Effector CD8-positive, alpha-beta T cell (primary cell): Measurements from ENCODE around the gene POLQ.
"Not testable (repeated sequence)": the region's sequence is repeated elsewhere in the genome, so short reads cannot be mapped to it uniquely, and the experiment has no call there.

Experiments used
- DNase-seq: peaks from one replicate; lab custom pipeline; 2025; lab: John Stamatoyannopoulos, UW

POLQ gene

GRCh38 chr3:121514496-121514895 lies 31.3 kb downstream of the POLQ start:
- no peak for DNase-seq

DNA sequence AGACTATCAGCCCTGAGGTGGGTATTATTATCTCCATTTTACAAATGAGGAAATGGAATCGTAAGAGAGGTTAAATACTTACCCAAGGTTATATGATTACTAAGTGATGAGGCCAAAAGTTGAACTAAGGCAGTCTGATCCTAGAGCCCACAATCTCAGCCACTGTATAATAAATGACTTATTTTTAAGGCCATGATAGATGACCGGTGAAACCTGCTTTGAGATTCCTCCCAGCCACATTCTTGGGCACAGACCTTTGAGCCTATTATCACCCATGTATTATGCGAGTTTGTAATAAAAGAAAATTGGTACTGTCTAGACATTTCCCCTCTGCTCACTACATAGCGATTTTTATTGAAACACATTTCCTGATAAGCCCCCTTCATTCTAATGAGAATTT lies 37.4 kb downstream of the POLQ start:
- no peak for DNase-seq

GRCh38 chr3:121505256-121505655 lies 40.5 kb downstream of the POLQ start:
- no peak for DNase-seq

DNA sequence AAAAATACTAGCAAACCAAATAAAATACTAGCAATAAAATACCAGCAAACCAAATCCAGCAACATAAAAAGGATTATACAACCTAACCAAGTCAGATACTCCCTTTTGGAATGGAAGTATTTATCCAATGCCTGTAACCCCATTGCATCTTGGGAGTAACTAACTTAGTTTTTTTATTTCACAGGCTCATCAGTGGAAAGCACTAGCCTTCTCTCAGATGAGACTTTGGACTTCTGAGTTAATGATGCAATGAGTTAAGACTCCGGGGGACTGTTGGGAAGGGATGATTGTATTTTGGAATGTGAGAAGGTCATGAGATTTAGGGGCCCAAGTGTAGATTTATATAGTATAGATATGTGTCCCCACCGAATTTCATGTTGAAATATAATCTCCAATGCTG lies 41.2 kb downstream of the POLQ start:
- no peak for DNase-seq

- DNase-seq, result no peak
Measured at GRCh38 chr3:121496786-121497185, 49.0 kb downstream of the POLQ start.

GRCh38 chr3:121493431-121493830 lies 52.4 kb downstream of the POLQ start:
- DNase-seq, result no peak

DNA sequence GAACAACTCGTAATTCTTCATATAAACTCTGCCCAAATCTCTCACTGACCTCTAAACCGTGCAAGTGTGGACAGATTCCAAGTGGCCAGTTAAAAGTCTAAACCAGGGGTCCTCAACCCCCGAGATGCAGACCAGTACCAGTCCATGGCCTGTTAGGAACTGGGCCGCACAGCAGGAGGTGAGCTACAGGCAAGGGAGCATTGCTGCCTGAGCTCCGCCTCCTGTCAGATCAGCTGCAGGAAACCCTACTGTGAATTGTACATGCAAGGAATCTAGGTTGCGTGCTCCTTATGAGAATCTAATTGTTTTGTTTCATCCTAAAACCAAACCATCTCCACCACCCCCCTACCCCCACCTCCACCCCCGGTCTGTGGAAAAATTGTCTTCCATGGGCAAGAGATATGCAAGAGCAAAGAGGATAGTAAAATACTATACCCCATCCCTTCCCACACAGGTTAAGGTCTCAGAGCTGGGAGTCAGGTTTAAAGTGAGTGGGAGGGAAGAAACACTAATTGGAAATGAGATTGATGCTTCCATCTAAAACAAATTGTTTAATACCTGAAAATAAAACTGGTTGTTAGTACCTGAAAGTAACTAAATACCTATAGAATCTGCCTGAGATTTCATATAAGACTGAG lies 54.0 kb downstream of the POLQ start:
- no peak for DNase-seq

GRCh38 chr3:121490161-121490560 lies 55.6 kb downstream of the POLQ start:
- no peak for DNase-seq

DNA sequence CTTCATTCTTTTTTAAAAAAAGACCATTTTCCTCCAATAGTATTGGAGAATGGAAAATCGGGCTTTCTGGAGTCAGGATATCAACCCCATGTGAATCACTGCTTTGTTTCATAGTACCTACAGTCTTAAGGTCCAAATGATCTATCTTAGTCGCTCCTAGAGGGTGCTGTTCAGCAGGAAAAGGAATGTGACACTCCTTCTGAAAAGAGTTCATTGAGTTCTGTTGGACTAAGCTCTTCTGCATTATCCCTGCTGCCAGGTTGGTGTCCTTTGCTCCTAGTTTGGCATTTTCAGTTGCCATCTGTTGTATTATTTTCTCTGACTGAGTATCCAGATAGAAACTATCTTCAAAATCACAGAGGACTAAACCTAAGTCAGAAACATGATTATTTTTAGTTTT lies 57.2 kb downstream of the POLQ start:
- no peak for DNase-seq

DNA sequence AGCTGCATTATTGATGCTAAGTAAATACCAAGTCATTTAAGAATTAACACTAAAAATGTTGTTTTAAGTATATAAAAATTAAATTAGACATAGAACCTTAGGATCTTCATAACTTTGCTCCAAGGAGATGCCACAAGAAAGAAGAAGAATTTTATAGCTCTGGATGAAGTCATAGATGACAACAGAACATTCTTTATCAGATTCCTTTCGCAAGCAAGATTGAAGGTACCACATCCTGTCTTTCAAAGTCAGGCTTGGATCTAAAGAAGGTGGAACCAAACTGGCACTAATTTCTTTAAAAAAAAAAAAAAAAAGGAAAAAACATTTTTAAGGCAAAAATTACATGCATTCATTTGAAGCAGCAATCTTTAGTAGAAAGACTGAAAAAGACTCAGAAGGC lies 62.5 kb downstream of the POLQ start:
- DNase-seq, result no peak

DNA sequence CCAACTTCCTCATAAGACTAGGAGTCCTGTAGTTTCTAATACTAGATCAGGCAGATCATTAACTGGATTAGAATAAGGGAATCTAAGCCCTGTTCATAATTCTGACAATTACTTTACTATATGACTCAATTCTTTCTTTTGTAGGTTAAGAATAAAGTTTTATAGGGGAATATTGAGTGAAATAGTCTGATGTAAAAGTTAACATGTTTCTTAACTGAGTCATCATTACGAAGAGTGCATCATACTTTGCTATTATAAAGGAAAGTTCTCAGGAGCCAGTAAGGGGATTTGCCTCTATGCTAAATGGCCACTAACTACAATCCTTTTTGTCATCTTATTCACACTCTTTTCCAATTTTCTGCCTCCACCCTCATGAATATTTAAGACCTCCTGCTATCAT lies 63.1 kb downstream of the POLQ start:
- DNase-seq, result no peak

DNA sequence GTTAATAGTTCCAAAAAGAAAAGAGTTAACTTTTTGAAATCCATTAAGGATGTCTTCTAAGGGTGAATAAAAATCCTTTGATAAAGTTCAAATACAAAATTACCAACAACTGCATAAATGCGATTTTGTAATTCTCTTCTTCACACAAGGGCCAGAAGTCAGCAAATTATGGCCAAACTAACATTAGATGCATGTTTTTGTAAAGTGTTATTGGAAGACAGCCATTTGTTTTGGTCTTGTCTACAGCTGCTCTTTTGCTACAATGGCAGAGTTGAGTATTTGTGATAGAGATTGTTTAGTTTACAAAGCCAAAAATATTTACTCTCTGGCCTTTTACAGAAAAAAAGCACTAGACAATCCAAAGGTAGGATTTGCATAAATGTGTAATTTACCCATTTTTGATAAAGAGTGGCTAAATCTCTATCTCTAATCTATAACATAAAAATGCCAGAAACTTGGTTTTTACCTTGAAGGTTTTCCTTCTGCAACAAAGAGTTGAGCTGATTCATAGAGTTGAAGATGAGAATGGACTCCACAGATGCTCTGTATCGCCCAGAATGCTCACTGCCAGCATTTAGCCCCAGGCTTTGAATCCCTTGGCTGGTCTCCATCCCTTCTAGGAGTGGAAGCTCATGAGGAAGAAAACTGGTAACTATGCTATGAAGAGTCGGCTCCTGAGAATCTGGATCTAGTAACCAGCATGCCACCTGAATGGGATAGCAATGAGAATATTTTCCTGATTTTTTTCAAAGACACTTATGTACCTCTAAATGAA lies 64.5 kb downstream of the POLQ start:
- DNase-seq, result no peak

- DNase-seq, result no peak
Measured at GRCh38 chr3:121477589-121477988, 68.2 kb downstream of the POLQ start.

- DNase-seq, result no peak
Measured at GRCh38 chr3:121473001-121473400, 72.8 kb downstream of the POLQ start.

- DNase-seq, result no peak
Measured at GRCh38 chr3:121467085-121467484, 78.7 kb downstream of the POLQ start.

- no peak for DNase-seq
Measured at GRCh38 chr3:121463745-121464144, 82.0 kb downstream of the POLQ start.

DNA sequence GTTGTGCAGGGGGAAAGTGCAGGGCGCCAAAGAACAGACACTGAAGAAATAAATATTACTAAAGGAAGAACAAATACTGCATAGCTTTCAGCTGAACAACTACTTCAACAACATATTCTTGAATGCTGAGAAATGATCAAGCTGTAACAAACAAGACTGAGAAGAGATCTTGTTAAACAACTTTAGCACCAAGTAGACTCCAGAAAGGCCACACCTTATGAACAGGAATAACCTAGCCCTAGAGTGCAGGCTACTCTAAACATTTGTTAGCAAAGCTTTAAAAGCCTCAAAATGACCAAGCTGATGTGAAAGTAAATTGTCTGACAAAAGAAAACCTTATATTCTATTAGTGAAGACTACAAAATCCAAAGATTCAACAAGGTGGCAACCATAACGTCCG lies 83.2 kb downstream of the POLQ start:
- DNase-seq, result no peak

DNA sequence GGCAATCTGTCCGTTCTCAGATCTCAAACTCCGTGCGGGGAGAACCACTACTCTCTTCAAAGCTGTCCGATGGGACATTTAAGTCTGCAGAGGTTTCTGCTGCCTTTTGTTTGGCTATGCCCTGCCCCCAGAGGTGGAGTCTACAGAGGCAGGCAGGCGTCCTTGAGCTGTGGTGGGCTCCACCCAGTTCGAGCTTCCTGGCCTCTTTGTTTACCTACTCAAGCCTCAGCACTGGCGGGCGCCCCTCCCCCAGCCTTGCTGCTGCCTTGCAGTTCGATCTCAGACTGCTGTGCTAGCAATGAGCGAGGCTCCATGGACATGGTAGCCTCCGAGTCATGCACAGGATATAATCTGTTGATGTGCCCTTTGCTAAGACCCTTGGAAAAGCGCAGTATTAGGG lies 94.0 kb downstream of the POLQ start:
- not testable (repeated sequence) for DNase-seq

DNA sequence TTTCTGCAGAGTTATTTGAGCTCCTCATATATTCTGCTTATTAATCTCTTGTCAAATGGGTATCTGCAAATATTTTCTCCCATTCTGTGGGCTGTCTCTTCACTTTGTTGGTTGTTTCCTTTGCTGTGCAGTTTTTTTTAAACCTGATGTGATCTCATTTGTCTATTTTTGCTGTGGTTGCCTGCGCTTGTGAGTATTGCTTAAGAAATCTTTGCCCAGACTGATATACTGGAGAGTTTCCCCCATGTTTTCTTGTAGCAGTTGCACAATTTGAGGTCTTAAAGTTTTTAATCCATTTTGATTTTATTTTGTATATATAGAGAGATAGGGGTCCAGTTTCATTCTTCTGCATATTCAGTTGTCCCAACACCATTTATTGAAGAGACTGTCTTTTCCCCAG lies 102.3 kb downstream of the POLQ start:
- no peak for DNase-seq

- no peak for DNase-seq
Measured at GRCh38 chr3:121436641-121437040, 109.1 kb downstream of the POLQ start.

- DNase-seq, result no peak
Measured at GRCh38 chr3:121436074-121436473, 109.7 kb downstream of the POLQ start.

GRCh38 chr3:121431726-121432517 lies 113.9 kb downstream of the POLQ start:
- peak; percentile 1 for DNase-seq

DNA sequence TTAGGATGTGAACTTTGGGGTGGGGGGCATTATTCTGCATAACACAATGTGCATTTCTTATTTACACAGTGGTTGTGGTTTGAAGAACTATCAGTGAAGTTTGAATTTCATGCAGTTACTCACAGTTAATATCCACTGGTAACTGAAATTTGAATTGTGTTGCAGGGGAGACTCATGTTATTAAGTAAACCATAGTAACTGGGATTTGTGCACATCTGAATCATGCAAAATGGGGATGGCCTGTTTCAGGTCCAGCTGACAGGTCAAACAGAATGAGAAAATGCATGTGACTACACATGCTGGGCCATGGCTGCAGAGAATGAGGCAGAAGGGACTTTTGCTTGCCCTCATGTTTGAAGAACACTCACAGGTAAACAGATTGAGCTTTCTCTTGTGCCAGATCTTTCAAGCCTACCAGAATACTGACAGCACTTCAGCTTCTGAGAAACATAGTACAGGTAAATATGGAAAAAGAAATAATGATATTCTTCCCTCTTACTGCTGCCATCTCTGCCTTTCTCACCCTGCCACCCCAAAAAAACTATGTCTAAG lies 115.0 kb downstream of the POLQ start:
- DNase-seq, result no peak
